GM23338 (cell line): ENCODE data around the gene SETDB2. TPM values are rescaled to one million over a fixed set of nuclear protein-coding genes. Genes with fewer than 3 reads are reported as not detected.

Experiments
- ATAC-seq: fragments of 200-7000 bp; cut with Tn5 transposase; 3 replicates; pipeline ENCODE4 v1.9.1; 2020
- DNase-seq: peaks from one replicate; pipeline ENCODE4 v3.0.0-alpha.2; 2015; ENCODE audit warnings: low spot score
- H2AFZ ChIP-seq: fragments of 200-600 bp; sonication (generic); 2 replicates; pipeline ENCODE4 v1.8.0; 2016; ENCODE audit warnings: antibody characterized with exemption, mild to moderate bottlenecking, moderate library complexity
- H3F3A ChIP-seq: fragments of 200-600 bp; sonication (generic); replicated peaks from 2 replicates; pipeline ENCODE4 v1.8.0; 2017; ENCODE audit warnings: antibody characterized with exemption, mixed run types, low read depth
- H3K27ac ChIP-seq: fragments of 200-600 bp; sonication (generic); 2 replicates; pipeline ENCODE4 v1.6.1; 2016; ENCODE audit warnings: low read depth
- H3K27me3 ChIP-seq: fragments of 200-600 bp; sonication (generic); 2 replicates; pipeline ENCODE4 v1.8.0; 2016; ENCODE audit warnings: mild to moderate bottlenecking, mixed run types, moderate library complexity; ENCODE audit not compliant: insufficient read depth
- H3K36me3 ChIP-seq: fragments of 200-600 bp; sonication (generic); 2 replicates; pipeline ENCODE4 v1.8.0; 2016; ENCODE audit warnings: mild to moderate bottlenecking; ENCODE audit not compliant: insufficient read depth
- H3K4me1 ChIP-seq: fragments of 200-600 bp; sonication (generic); 2 replicates; pipeline ENCODE4 v1.8.0; 2016; ENCODE audit warnings: mild to moderate bottlenecking, moderate library complexity; ENCODE audit not compliant: insufficient read depth
- H3K4me2 ChIP-seq: fragments of 200-600 bp; sonication (generic); 2 replicates; pipeline ENCODE4 v1.7.1; 2017; ENCODE audit warnings: mixed run types
- H3K4me3 ChIP-seq: fragments of 200-600 bp; sonication (generic); 2 replicates; pipeline ENCODE4 v1.6.1; 2016; ENCODE audit warnings: mixed run types
- H3K79me2 ChIP-seq: fragments of 200-600 bp; sonication (generic); replicated peaks from 2 replicates; pipeline ENCODE4 v1.8.0; 2017; ENCODE audit warnings: mild to moderate bottlenecking; ENCODE audit not compliant: insufficient read depth
- H3K9me2 ChIP-seq: fragments of 200-600 bp; sonication (generic); 2 replicates; pipeline ENCODE4 v1.8.0; 2017; ENCODE audit not compliant: insufficient read depth
- H4K20me1 ChIP-seq: fragments of 200-600 bp; sonication (generic); replicated peaks from 2 replicates; pipeline ENCODE4 v1.8.0; 2017; ENCODE audit warnings: mild to moderate bottlenecking; ENCODE audit not compliant: insufficient read depth
- H3K27ac Mint-ChIP-seq: 2 replicates; pipeline ENCODE4 v1.8.0; 2020; ENCODE audit warnings: inconsistent platforms, mild to moderate bottlenecking, moderate library complexity, mixed read lengths
- H3K27me3 Mint-ChIP-seq: 3 replicates; pipeline ENCODE4 v1.8.0; 2022; ENCODE audit warnings: low read depth, mild to moderate bottlenecking, moderate library complexity, mixed read lengths, inconsistent platforms; ENCODE audit not compliant: insufficient read depth, poor library complexity
- H3K36me3 Mint-ChIP-seq: 3 replicates; pipeline ENCODE4 v1.8.0; 2021; ENCODE audit warnings: low read depth, mild to moderate bottlenecking, inconsistent platforms, moderate library complexity, mixed read lengths
- H3K4me1 Mint-ChIP-seq: 3 replicates; pipeline ENCODE4 v1.8.0; 2020; ENCODE audit warnings: mild to moderate bottlenecking, inconsistent platforms, mixed read lengths
- H3K4me3 Mint-ChIP-seq: 3 replicates; pipeline ENCODE4 v1.8.0; 2021; ENCODE audit warnings: moderate library complexity, mild to moderate bottlenecking, inconsistent platforms, mixed read lengths
- H3K9me3 Mint-ChIP-seq: 3 replicates; pipeline ENCODE4 v1.8.0; 2020; ENCODE audit warnings: moderate library complexity, mild to moderate bottlenecking, inconsistent platforms, mixed read lengths
- CREB1 ChIP-seq: fragments of 250-450 bp; sonication (Bioruptor Pico); IDR thresholded peaks from 2 replicates; pipeline ENCODE4 v1.5.0; 2020; ENCODE audit warnings: low read depth, mild to moderate bottlenecking, moderate library complexity
- EZH2 ChIP-seq: fragments of 200-600 bp; sonication (generic); IDR thresholded peaks from one replicate; pipeline ENCODE4 v1.8.0; 2017; ENCODE audit warnings: antibody characterized with exemption, mild to moderate bottlenecking, low read depth; ENCODE audit not compliant: unreplicated experiment
- EZH2phosphoT487 ChIP-seq: fragments of 200-600 bp; sonication (generic); IDR thresholded peaks from one replicate; pipeline ENCODE4 v1.8.1; 2018; ENCODE audit warnings: antibody characterized with exemption; ENCODE audit not compliant: unreplicated experiment
- JUNB ChIP-seq: IDR thresholded peaks from one replicate; pipeline ENCODE4 v1.6.1; 2016; ENCODE audit warnings: antibody characterized with exemption; ENCODE audit not compliant: unreplicated experiment
- NANOG ChIP-seq: IDR thresholded peaks from 2 replicates; pipeline ENCODE4 v1.6.1; 2016; ENCODE audit warnings: antibody characterized with exemption, borderline replicate concordance
- POLR2AphosphoS5 ChIP-seq: IDR thresholded peaks from 2 replicates; pipeline ENCODE4 v1.6.1; 2016; ENCODE audit warnings: antibody characterized with exemption, low read depth
- REST ChIP-seq: IDR thresholded peaks from one replicate; pipeline ENCODE4 v1.6.1; 2018; ENCODE audit warnings: antibody characterized with exemption; ENCODE audit not compliant: unreplicated experiment
- STAT1 ChIP-seq: IDR thresholded peaks from one replicate; pipeline ENCODE4 v1.6.1; 2016; ENCODE audit warnings: antibody characterized with exemption; ENCODE audit not compliant: unreplicated experiment
- ZNF114 ChIP-seq: fragments of 250-450 bp; sonication (Bioruptor Pico); IDR thresholded peaks from 2 replicates; pipeline ENCODE4 v1.5.0; 2020; ENCODE audit warnings: mild to moderate bottlenecking, moderate library complexity
- ZNF331 ChIP-seq: fragments of 250-450 bp; sonication (Bioruptor Pico); IDR thresholded peaks from 2 replicates; pipeline ENCODE4 v1.5.0; 2020; ENCODE audit warnings: low read depth, mild to moderate bottlenecking, moderate library complexity
- ZNF462 ChIP-seq: fragments of 250-450 bp; sonication (Bioruptor Pico); IDR thresholded peaks from 2 replicates; pipeline ENCODE4 v1.5.0; 2020; ENCODE audit warnings: mild to moderate bottlenecking, moderate library complexity
- polyA plus RNA-seq: library from polyadenylated mRNA; unstranded; fragments of >200 nt; fragmentation: Nextera tagmentation; extraction: Ambion mirVana; gene quantifications from 2 replicates; pipeline ENCODE4 v1.2.1, GENCODE V29; 2016
- total RNA-seq: library from RNA; depleted of rRNA; stranded (reverse); fragments of >200 nt; shearing (Covaris generic); gene quantifications from 2 replicates; pipeline ENCODE4 v1.2.3, GENCODE V29; 2014
- TF ChIP-seq, protein P1 (sequence below), 2 experiments: fragments of 200-600 bp in 1 of 2; sonication (generic) in 1 of 2; conservative IDR thresholded peaks; 2 replicates each; pipeline versions ENCODE4 v1.5.1 to v1.6.1; 2016 to 2017; ENCODE audit warnings: antibody characterized with exemption in 2 of 2, low read depth in 2 of 2, mild to moderate bottlenecking in 2 of 2, moderate library complexity in 1 of 2
- TF ChIP-seq, protein P2 (sequence below): IDR thresholded peaks from 2 replicates; pipeline ENCODE4 v1.6.1; 2016; ENCODE audit warnings: antibody characterized with exemption

SETDB2 gene
- total and polyA plus RNA-seq, 2 experiments from 2014 or later, result 4.6 to 5.8 TPM

- no peaks in the 10 kb centered on the region for H3K36me3 ChIP-seq
- no peak for TF ChIP-seq CREB1 (CRISPR knock-in tag)
- no peak for TF ChIP-seq ZNF114
- TF ChIP-seq, protein P1, sequence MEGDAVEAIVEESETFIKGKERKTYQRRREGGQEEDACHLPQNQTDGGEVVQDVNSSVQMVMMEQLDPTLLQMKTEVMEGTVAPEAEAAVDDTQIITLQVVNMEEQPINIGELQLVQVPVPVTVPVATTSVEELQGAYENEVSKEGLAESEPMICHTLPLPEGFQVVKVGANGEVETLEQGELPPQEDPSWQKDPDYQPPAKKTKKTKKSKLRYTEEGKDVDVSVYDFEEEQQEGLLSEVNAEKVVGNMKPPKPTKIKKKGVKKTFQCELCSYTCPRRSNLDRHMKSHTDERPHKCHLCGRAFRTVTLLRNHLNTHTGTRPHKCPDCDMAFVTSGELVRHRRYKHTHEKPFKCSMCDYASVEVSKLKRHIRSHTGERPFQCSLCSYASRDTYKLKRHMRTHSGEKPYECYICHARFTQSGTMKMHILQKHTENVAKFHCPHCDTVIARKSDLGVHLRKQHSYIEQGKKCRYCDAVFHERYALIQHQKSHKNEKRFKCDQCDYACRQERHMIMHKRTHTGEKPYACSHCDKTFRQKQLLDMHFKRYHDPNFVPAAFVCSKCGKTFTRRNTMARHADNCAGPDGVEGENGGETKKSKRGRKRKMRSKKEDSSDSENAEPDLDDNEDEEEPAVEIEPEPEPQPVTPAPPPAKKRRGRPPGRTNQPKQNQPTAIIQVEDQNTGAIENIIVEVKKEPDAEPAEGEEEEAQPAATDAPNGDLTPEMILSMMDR (conservative IDR thresholded peaks at IDR 0.05; ENCODE audit: low read depth in 2 of 2), result no peak
- TF ChIP-seq STAT1, result no peak
- TF ChIP-seq POLR2AphosphoS5, result no peak
- no peak for TF ChIP-seq EZH2phosphoT487
- TF ChIP-seq ZNF331 (CRISPR knock-in tag), result no peak
- TF ChIP-seq JUNB, result no peak
- TF ChIP-seq ZNF462, result no peak
- no peak for TF ChIP-seq REST
- TF ChIP-seq, protein P2, sequence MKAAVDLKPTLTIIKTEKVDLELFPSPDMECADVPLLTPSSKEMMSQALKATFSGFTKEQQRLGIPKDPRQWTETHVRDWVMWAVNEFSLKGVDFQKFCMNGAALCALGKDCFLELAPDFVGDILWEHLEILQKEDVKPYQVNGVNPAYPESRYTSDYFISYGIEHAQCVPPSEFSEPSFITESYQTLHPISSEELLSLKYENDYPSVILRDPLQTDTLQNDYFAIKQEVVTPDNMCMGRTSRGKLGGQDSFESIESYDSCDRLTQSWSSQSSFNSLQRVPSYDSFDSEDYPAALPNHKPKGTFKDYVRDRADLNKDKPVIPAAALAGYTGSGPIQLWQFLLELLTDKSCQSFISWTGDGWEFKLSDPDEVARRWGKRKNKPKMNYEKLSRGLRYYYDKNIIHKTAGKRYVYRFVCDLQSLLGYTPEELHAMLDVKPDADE, result no peak
- TF ChIP-seq NANOG, result no peak
- no peak for TF ChIP-seq EZH2
- no peak overlapping the region for H3K27ac ChIP-seq
- no peak overlapping the region for H3K4me3 ChIP-seq
- H3K9me3 Mint-ChIP-seq, result no peaks in the 10 kb centered on the region; the same call in 2 of the 3 replicates
- H3K4me2 ChIP-seq, result no peak overlapping the region
- H3K79me2 ChIP-seq, result no peaks in the 10 kb centered on the region
- H3K36me3 Mint-ChIP-seq, result no peaks in the 10 kb centered on the region
- H2AFZ ChIP-seq, result no peak overlapping the region
- peaks cover 8% of the 10 kb centered on the region for H3K4me1 Mint-ChIP-seq
- peaks cover 14% of the 10 kb centered on the region for H3K27me3 Mint-ChIP-seq
- H3F3A ChIP-seq, result no peaks in the 10 kb centered on the region
- ATAC-seq (peak; percentile 52; the same call in 1 of the 3 replicates), DNase-seq (no peak)
- no peaks in the 10 kb centered on the region for H3K9me2 ChIP-seq
- peaks cover 15% of the 10 kb centered on the region for H3K27me3 ChIP-seq
- H3K27ac Mint-ChIP-seq, result no peak overlapping the region
- H3K4me3 Mint-ChIP-seq, result no peak overlapping the region
- H4K20me1 ChIP-seq, result no peaks in the 10 kb centered on the region
- peaks cover 11% of the 10 kb centered on the region; the same call in 1 of the 2 replicates for H3K4me1 ChIP-seq
These were observed 39.9 kb upstream of the SETDB2 start for GRCh38 chr13:49403996-49404702.
